Large intestine (tissue), 3 donors: ENCODE data around the gene TMEM221. TPM values are rescaled to one million over a fixed set of nuclear protein-coding genes. Genes with fewer than 3 reads are reported as not detected.

ENCODE experiments used
- DNase-seq, 2 donors: peaks; one replicate each; pipeline versions ENCODE4 v3.0.0 to v3.0.0-alpha.2; 2013
- H3K27ac ChIP-seq: one replicate; pipeline ENCODE4 v1.5.1; 2013; ENCODE audit warnings: low read length
- H3K27me3 ChIP-seq: 2 replicates; pipeline ENCODE4 v1.6.1; 2013; ENCODE audit warnings: low read length; ENCODE audit not compliant: control insufficient read depth, insufficient read depth
- H3K36me3 ChIP-seq: 2 replicates; pipeline ENCODE4 v1.6.1; 2013; ENCODE audit warnings: low read length; ENCODE audit not compliant: control insufficient read depth, insufficient read depth
- H3K4me1 ChIP-seq: one replicate; pipeline ENCODE4 v1.6.1; 2013; ENCODE audit warnings: low read length; ENCODE audit not compliant: control insufficient read depth, insufficient read depth
- H3K4me3 ChIP-seq: one replicate; pipeline ENCODE4 v1.5.1; 2013; ENCODE audit warnings: low read length
- H3K9me3 ChIP-seq: one replicate; pipeline ENCODE4 v1.6.1; 2013; ENCODE audit warnings: mild to moderate bottlenecking, low read depth, low read length, moderate library complexity; ENCODE audit not compliant: control insufficient read depth
- WGBS: methylation state at CpG from one replicate; pipeline ENCODE4 v1.1.5; 2013; ENCODE audit warnings: low lambda C conversion rate; ENCODE audit not compliant: insufficient coverage; 5-methylcytosine and 5-hydroxymethylcytosine counted together
- polyA plus RNA-seq: library from polyadenylated mRNA; unstranded; fragments of 120-200 nt; gene quantifications from one replicate; pipeline ENCODE4 v1.2.1, GENCODE V29; 2013

The TMEM221 gene
- polyA plus RNA-seq, 1 donor, result 0.46 TPM

DNA sequence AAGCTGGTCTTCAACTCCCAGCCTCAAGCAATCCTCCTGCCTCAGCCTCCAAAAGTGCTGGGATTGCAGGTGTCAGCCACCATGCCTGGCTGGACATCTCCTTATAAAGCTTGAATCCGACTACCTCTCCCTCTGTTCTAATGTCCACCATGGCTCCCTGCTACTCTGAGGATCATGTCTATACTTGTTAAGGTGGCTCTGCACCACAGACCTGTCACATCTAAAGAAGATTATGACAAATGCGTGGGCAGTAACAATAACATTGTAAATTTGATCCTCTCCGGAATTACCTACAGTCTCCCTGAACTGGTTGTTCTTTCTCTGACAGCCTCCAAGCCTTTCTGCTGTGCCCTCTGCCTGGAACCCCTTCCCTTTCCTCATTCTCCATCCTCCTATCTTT lies 10.5 kb upstream of the TMEM221 start:
- DNase-seq, result no peak
- Histone ChIP-seq H3K4me1 (no peaks in the 10 kb centered on the region), H3K27ac (no peak overlapping the region), H3K9me3 (no peaks in the 10 kb centered on the region), H3K36me3 (no peaks in the 10 kb centered on the region), H3K4me3 (no peak overlapping the region), H3K27me3 (peaks cover 41% of the 10 kb centered on the region)
- no CpG with 5 or more reads among the region's 3 CpGs for WGBS

- Histone ChIP-seq H3K4me3 (no peak overlapping the region), H3K36me3 (no peaks in the 10 kb centered on the region), H3K27ac (no peak overlapping the region), H3K9me3 (no peaks in the 10 kb centered on the region), H3K4me1 (no peaks in the 10 kb centered on the region), H3K27me3 (peaks cover 46% of the 10 kb centered on the region)
- WGBS, result no CpG with 5 or more reads among the region's 6 CpGs
- DNase-seq, result no peak
These were observed 9.1 kb upstream of the TMEM221 start for GRCh38 chr19:17457616-17458015.

DNA sequence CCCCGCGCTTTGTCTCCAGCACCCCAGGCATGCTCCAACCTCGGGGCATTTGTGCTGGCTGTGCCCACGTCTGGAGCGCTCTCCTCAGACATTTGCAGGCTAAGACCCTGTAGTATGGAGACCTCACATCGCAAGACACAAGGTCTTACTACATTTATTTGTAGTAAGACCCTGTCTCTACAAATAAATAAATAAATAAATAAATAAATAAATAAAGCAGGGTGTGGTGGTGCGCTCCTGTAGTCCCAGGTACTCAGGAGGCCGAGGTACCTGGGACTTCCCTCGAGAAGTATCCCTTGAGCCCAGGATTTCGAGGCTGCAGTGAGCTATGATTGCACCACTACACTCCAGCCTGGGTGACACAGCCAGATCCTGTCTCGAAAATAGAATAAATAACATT lies 7.7 kb upstream of the TMEM221 start:
- WGBS, result no CpG with 5 or more reads among the region's 11 CpGs
- H3K27me3 ChIP-seq, result peaks cover 46% of the 10 kb centered on the region

GRCh38 chr19:17455308-17456123 lies 7.0 kb upstream of the TMEM221 start:
- H3K4me3 ChIP-seq, result no peak overlapping the region
- no peaks in the 10 kb centered on the region for H3K4me1 ChIP-seq
- no peak overlapping the region for H3K27ac ChIP-seq
- DNase-seq, result no peak
- peaks cover 46% of the 10 kb centered on the region for H3K27me3 ChIP-seq
- H3K9me3 ChIP-seq, result peaks cover 2% of the 10 kb centered on the region
- WGBS, result no CpG with 5 or more reads among the region's 58 CpGs
- H3K36me3 ChIP-seq, result no peaks in the 10 kb centered on the region

More for the DNA sequence above, 7.7 kb upstream of the TMEM221 start:
- H3K27ac ChIP-seq, result no peak overlapping the region
- DNase-seq, result no peak
- H3K4me1 ChIP-seq, result no peaks in the 10 kb centered on the region
- H3K9me3 ChIP-seq, result no peaks in the 10 kb centered on the region
- H3K36me3 ChIP-seq, result no peaks in the 10 kb centered on the region
- H3K4me3 ChIP-seq, result no peak overlapping the region

GRCh38 chr19:17454576-17455071 lies 6.2 kb upstream of the TMEM221 start:
- no peaks in the 10 kb centered on the region for H3K4me1 ChIP-seq
- peaks cover 3% of the 10 kb centered on the region for H3K9me3 ChIP-seq
- no peak for DNase-seq
- H3K36me3 ChIP-seq, result no peaks in the 10 kb centered on the region
- peaks cover 49% of the 10 kb centered on the region for H3K27me3 ChIP-seq
- no CpG with 5 or more reads among the region's 13 CpGs for WGBS
- no peak overlapping the region for H3K4me3 ChIP-seq
- no peak overlapping the region for H3K27ac ChIP-seq

- no peak for DNase-seq
- H3K27ac ChIP-seq, result no peak overlapping the region
- peaks cover 47% of the 10 kb centered on the region for H3K27me3 ChIP-seq
- H3K36me3 ChIP-seq, result no peaks in the 10 kb centered on the region
- H3K4me3 ChIP-seq, result no peak overlapping the region
- peaks cover 2% of the 10 kb centered on the region for H3K4me1 ChIP-seq
- WGBS, result no CpG with 5 or more reads among the region's 4 CpGs
- H3K9me3 ChIP-seq, result peaks cover 3% of the 10 kb centered on the region
These were observed 3.4 kb upstream of the TMEM221 start for GRCh38 chr19:17451820-17452219.

DNA sequence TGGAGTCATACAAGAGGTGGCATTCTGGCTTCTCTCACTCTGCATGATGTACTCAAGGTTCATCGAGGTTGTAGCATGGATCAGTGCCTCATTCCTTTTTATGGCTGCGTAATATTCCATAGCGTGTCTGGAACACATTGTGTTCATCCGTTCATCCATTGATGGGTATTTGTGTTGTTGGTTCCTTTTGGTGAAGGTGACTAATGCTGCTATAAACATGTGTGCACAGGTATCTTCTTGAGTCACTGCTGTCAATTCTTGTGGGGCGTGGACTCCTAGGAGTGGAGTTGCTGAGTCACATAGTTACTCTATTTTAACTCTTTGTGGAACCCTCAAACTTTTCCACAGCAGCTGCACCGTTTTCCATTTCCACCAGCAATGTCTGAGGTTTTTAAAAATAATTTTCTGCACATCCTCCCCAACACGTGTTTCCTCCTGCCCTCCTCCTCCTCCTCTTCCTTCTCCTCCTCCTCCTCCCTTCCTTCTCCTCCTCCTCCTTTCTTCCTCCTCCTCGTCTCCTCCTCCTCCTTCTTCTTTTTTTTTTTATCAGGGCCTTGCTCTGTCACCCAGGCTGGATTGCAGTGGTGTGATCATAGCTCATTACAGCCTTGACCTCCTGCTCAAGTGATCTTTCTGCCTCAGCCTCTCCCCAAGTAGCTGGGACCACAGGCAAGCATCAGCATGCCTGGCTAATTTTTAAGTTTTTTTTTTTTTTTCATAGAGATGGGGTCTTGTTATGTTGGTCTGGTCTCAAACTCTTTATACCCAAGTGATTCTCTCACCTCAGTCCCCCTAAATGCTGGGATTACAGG lies 2.0 kb upstream of the TMEM221 start:
- H3K36me3 ChIP-seq, result no peaks in the 10 kb centered on the region
- peaks cover 2% of the 10 kb centered on the region for H3K4me1 ChIP-seq
- H3K27me3 ChIP-seq, result peaks cover 33% of the 10 kb centered on the region
- no peak overlapping the region for H3K27ac ChIP-seq
- no peak overlapping the region for H3K4me3 ChIP-seq
- DNase-seq, result no peak
- peaks cover 3% of the 10 kb centered on the region for H3K9me3 ChIP-seq
- 14% methylated on average over 1 of the region's 8 CpGs for WGBS

DNA sequence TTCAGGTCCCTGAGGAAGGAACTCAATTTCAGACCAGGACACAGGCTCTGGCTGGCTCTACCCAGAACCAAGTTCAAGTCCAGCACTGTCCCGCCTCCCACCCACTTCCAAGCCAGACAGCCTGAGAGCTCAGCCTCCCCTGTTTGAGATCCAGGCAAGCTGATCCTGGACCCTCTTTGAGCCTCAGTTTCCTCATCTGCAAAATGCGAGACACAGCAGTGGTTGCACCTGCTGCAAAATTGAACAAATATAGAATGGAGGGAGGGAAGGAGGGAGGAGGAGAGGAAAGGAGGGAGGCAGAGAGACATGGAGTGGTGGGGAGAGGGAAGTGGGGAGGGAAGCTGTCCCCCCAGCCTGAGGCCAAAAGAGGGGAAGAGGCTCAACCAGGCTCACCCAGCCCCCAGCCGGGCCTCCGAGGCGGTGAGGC lies 751 bp downstream of the TMEM221 start:
- H3K27me3 ChIP-seq, result peaks cover 13% of the 10 kb centered on the region
- H3K4me3 ChIP-seq, result no peak overlapping the region
- DNase-seq, result no peak
- peaks cover 2% of the 10 kb centered on the region for H3K4me1 ChIP-seq
- H3K36me3 ChIP-seq, result no peaks in the 10 kb centered on the region
- no CpG with 5 or more reads among the region's 5 CpGs for WGBS
- H3K9me3 ChIP-seq, result peaks cover 3% of the 10 kb centered on the region
- H3K27ac ChIP-seq, result no peak overlapping the region

DNA sequence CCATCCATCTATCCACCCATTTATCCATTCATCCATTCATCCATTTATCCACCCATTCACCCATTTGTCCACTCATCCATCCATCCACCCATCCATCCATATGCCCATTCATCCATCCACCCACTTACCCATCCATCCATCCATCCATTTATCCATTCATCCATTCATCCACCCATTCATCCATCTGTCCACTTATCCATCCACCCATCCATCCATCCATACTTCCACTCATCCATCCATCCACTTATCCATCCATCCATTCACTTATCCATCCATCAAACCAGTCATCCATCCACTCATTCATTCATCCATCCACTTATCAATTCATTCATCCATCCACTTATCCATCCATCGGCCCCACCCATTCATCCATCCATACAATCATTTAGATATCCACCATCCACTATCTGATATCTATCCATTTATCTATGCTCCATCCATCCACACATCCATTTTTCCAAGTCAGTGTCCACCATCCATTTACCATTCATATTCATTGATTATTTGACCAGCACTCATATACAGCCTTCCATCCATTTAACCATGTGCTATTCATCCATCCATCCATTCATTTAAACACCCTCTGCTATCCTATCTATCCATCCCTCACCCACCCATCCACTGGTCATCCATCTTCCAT lies 2.8 kb downstream of the TMEM221 start:
- Histone ChIP-seq H3K9me3 (peaks cover 2% of the 10 kb centered on the region), H3K27ac (no peak overlapping the region), H3K36me3 (no peaks in the 10 kb centered on the region), H3K27me3 (peaks cover 13% of the 10 kb centered on the region), H3K4me1 (peaks cover 2% of the 10 kb centered on the region), H3K4me3 (no peak overlapping the region)
- WGBS, result 100% methylated on average over 1 of the region's 1 CpG
- no peak for DNase-seq
